HG03039 (cell line): Measurements from ENCODE around the gene GPR78.

Experiments
- ATAC-seq: cut with Tn5 transposase; IDR thresholded peaks from one replicate; pipeline ENCODE4 v1.9.1; 2021; ENCODE audit warnings: mild to moderate bottlenecking, moderate library complexity; ENCODE audit not compliant: unreplicated experiment

Gene GPR78

GRCh38 chr4:8580321-8581093, at the start of gene GPR78:
TSS of gene GPR78 (plus strand) at chr4:8580392. CDS start at chr4:8580983, 591 bp downstream.
- ATAC-seq: no peak

- ATAC-seq: no peak
Observed at GRCh38 chr4:8532245-8532781, 47.9 kb upstream of the GPR78 start.

- no peak for ATAC-seq
Observed at GRCh38 chr4:8533274-8533865, 46.8 kb upstream of the GPR78 start.

GRCh38 chr4:8534129-8534528, 46.1 kb upstream of the GPR78 start:
- peak; percentile 91 for ATAC-seq

GRCh38 chr4:8534611-8535010, 45.6 kb upstream of the GPR78 start:
- no peak for ATAC-seq

GRCh38 chr4:8536467-8536866, 43.7 kb upstream of the GPR78 start:
- ATAC-seq: no peak

GRCh38 chr4:8537041-8537461, 43.1 kb upstream of the GPR78 start:
- no peak for ATAC-seq

- no peak for ATAC-seq
Observed at GRCh38 chr4:8538076-8538702, 42.0 kb upstream of the GPR78 start.

GRCh38 chr4:8538703-8539567, 41.3 kb upstream of the GPR78 start:
- no peak for ATAC-seq

- no peak for ATAC-seq
Observed at GRCh38 chr4:8539661-8540060, 40.5 kb upstream of the GPR78 start.

- ATAC-seq: no peak
Observed at GRCh38 chr4:8540072-8540471, 40.1 kb upstream of the GPR78 start.

GRCh38 chr4:8540586-8540985, 39.6 kb upstream of the GPR78 start:
- no peak for ATAC-seq

GRCh38 chr4:8540991-8541390, 39.2 kb upstream of the GPR78 start:
- no peak for ATAC-seq

- no peak for ATAC-seq
Observed at GRCh38 chr4:8541981-8542715, 38.0 kb upstream of the GPR78 start.

- ATAC-seq: no peak
Observed at GRCh38 chr4:8542776-8543525, 37.2 kb upstream of the GPR78 start.

- ATAC-seq: no peak
Observed at GRCh38 chr4:8543623-8544022, 36.6 kb upstream of the GPR78 start.

GRCh38 chr4:8544282-8544681, 35.9 kb upstream of the GPR78 start:
- ATAC-seq: no peak

GRCh38 chr4:8544741-8545438, 35.3 kb upstream of the GPR78 start:
- ATAC-seq: no peak

GRCh38 chr4:8545439-8545765, 34.8 kb upstream of the GPR78 start:
- no peak for ATAC-seq
